ENCODE data around the gene UBAC2. TPM values are rescaled to one million over a fixed set of nuclear protein-coding genes. Genes with fewer than 3 reads are reported as not detected.

UBAC2 gene
- total and polyA plus RNA-seq, 4 donors = 32.9 to 42.3 (median 35.3) TPM

DNA sequence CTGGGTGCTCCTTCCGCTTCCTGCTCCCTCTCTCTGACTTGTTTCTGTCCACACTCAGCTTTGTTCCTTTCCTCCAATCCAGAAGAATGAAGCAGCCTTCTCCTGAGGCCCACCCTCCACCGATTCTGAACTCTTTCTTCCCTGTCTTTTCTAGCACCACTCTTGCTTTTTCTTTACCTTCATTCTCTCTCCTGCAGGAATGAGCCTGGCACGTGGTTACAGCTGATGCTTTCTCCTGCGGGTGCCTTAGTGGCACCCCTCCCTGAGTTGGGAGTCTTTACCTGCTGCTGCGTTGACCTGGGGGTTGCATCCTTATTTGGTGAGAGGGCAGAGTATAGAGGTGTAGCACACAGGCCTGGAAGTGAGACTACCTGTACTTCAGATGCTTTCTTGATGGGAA lies 6.2 kb downstream of the UBAC2 start:
- TF ChIP-seq NR2F2 (IDR thresholded peaks at IDR 0.05) (no peak), JUND (IDR thresholded peaks at IDR 0.05) (no peak), GABPA (IDR thresholded peaks at IDR 0.05 in 1 of 2, conservative IDR thresholded peaks at IDR 0.05 in 1 of 2) (no peak), REST (IDR thresholded peaks at IDR 0.05) (no peak), TAF1 (conservative IDR thresholded peaks at IDR 0.05) (no peak), FOXA1 (IDR thresholded peaks at IDR 0.05) (no peak), ATF3 (IDR thresholded peaks at IDR 0.05) (no peak), RAD21 (IDR thresholded peaks at IDR 0.05) (no peak), SP1 (IDR thresholded peaks at IDR 0.05) (no peak), YY1 (IDR thresholded peaks at IDR 0.05) (no peak), EGR1 (IDR thresholded peaks at IDR 0.05; ENCODE audit: low read depth in 2 of 2) (no peak), HNF4A (conservative IDR thresholded peaks at IDR 0.05) (no peak), MAX (IDR thresholded peaks at IDR 0.05) (no peak), RXRA (IDR thresholded peaks at IDR 0.05) (no peak), ZBTB33 (IDR thresholded peaks at IDR 0.05) (no peak), HNF4G (IDR thresholded peaks at IDR 0.05) (no peak), FOXA2 (IDR thresholded peaks at IDR 0.05) (no peak)
- TF ChIP-seq, protein P1, sequence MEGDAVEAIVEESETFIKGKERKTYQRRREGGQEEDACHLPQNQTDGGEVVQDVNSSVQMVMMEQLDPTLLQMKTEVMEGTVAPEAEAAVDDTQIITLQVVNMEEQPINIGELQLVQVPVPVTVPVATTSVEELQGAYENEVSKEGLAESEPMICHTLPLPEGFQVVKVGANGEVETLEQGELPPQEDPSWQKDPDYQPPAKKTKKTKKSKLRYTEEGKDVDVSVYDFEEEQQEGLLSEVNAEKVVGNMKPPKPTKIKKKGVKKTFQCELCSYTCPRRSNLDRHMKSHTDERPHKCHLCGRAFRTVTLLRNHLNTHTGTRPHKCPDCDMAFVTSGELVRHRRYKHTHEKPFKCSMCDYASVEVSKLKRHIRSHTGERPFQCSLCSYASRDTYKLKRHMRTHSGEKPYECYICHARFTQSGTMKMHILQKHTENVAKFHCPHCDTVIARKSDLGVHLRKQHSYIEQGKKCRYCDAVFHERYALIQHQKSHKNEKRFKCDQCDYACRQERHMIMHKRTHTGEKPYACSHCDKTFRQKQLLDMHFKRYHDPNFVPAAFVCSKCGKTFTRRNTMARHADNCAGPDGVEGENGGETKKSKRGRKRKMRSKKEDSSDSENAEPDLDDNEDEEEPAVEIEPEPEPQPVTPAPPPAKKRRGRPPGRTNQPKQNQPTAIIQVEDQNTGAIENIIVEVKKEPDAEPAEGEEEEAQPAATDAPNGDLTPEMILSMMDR (IDR thresholded peaks at IDR 0.05; ENCODE audit: low read depth, low read length, missing input control) = no peak
- Histone ChIP-seq H3K9me3 (ENCODE audit: control insufficient read depth in 4 of 4, low read length in 3 of 4) (no peaks in the 10 kb centered on the region), H3K27ac (ENCODE audit: low read depth in 1 of 2, low read length in 2 of 2) (no peak overlapping the region), H3K4me1 (ENCODE audit: control insufficient read depth in 4 of 4, insufficient read depth in 4 of 4, low read length in 3 of 4) (peaks cover 0 to 22% (median 14%) of the 10 kb centered on the region in 4 donors), H3K36me3 (ENCODE audit: control insufficient read depth in 4 of 4, insufficient read depth in 3 of 4, low read depth in 1 of 4, low read length in 3 of 4) (peaks cover 0 to 7% (median 3%) of the 10 kb centered on the region in 4 donors), H3K4me3 (ENCODE audit: low read depth in 1 of 3, low read length in 3 of 3) (no peak overlapping the region), H3K9ac (ENCODE audit: low read depth in 1 of 2, low read length in 2 of 2) (no peak overlapping the region), H3K27me3 (ENCODE audit: control insufficient read depth in 4 of 4, insufficient read depth in 4 of 4, low read length in 3 of 4) (no peaks in the 10 kb centered on the region)
- no peak for DNase-seq (ENCODE audit: low spot score)
- WGBS = 94% methylated on average over 5 of the region's 5 CpGs
